HG02798 (cell line): ENCODE results near the gene PCF11.
A peak's percentile ranks its signal among the peaks of the same experiment; 100 is the strongest.
"Not testable (repeated sequence)": the region's sequence is repeated elsewhere in the genome, so short reads cannot be mapped to it uniquely, and the experiment has no call there.

Experiments used
- ATAC-seq: cut with Tn5 transposase; IDR thresholded peaks from one replicate; pipeline ENCODE4 v1.9.1; 2021; ENCODE audit warnings: mild to moderate bottlenecking; ENCODE audit not compliant: unreplicated experiment, poor library complexity

PCF11 gene

GRCh38 chr11:83156996-83157593 is at the start of gene PCF11:
Gene PCF11, plus strand, starts transcription at chr11:83157131. Its CDS starts 309 bp downstream, at chr11:83157440.
- ATAC-seq, result peak; percentile 4

- ATAC-seq, result no peak
Measured at GRCh38 chr11:83112886-83113285, 44.0 kb upstream of the PCF11 start.

- no peak for ATAC-seq
Measured at GRCh38 chr11:83115026-83115425, 41.9 kb upstream of the PCF11 start.

GRCh38 chr11:83115551-83115950 is 41.4 kb upstream of the PCF11 start:
- ATAC-seq, result no peak

GRCh38 chr11:83116015-83116641 is 40.8 kb upstream of the PCF11 start:
- ATAC-seq, result no peak

GRCh38 chr11:83118814-83119213 is 38.1 kb upstream of the PCF11 start:
- ATAC-seq, result no peak

- no peak for ATAC-seq
Measured at GRCh38 chr11:83119216-83119615, 37.7 kb upstream of the PCF11 start.

GRCh38 chr11:83120327-83120726 is 36.6 kb upstream of the PCF11 start:
- ATAC-seq, result no peak

- ATAC-seq, result no peak
Measured at GRCh38 chr11:83122050-83122449, 34.9 kb upstream of the PCF11 start.

GRCh38 chr11:83122766-83123165 is 34.2 kb upstream of the PCF11 start:
- no peak for ATAC-seq

GRCh38 chr11:83124636-83125424 is 32.1 kb upstream of the PCF11 start:
- ATAC-seq, result no peak

- no peak for ATAC-seq
Measured at GRCh38 chr11:83125577-83125976, 31.4 kb upstream of the PCF11 start.

GRCh38 chr11:83127310-83127637 is 29.7 kb upstream of the PCF11 start:
- no peak for ATAC-seq

GRCh38 chr11:83132191-83132590 is 24.7 kb upstream of the PCF11 start:
- ATAC-seq, result no peak

- ATAC-seq, result not testable (repeated sequence)
Measured at GRCh38 chr11:83133266-83133665, 23.7 kb upstream of the PCF11 start.

- no peak for ATAC-seq
Measured at GRCh38 chr11:83139310-83139709, 17.6 kb upstream of the PCF11 start.

- ATAC-seq, result peak; percentile 97
Measured at GRCh38 chr11:83140691-83141455, 16.1 kb upstream of the PCF11 start.

- ATAC-seq, result no peak
Measured at GRCh38 chr11:83147895-83148294, 9.0 kb upstream of the PCF11 start.

GRCh38 chr11:83150450-83150849 is 6.5 kb upstream of the PCF11 start:
- no peak for ATAC-seq

- no peak for ATAC-seq
Measured at GRCh38 chr11:83151274-83151977, 5.5 kb upstream of the PCF11 start.
